Endothelial cell of umbilical vein (primary cell): Measurements from ENCODE around the gene PRSS35. TPM values are rescaled to one million over a fixed set of nuclear protein-coding genes. Genes with fewer than 3 reads are reported as not detected.

Experiments used
- BruUV-seq: library from RNA; stranded (reverse); fragments of 400-500 nt; replicated peaks from 2 replicates; lab custom pipeline; 2021; lab: Mats Ljungman, UMichigan
- CTCF ChIA-PET: fragments of 300-600, 350-600 bp; sonication (Branson Sonifier 250); formaldehyde crosslinking; loops from one replicate; lab custom pipeline; 2021; ENCODE audit warnings: antibody characterized with exemption, inconsistent platforms; lab: Charles Lee
- POLR2A ChIA-PET: fragments of 300-600, 350-600 bp; sonication (Branson Sonifier 250); formaldehyde crosslinking; loops from one replicate; lab custom pipeline; 2021; ENCODE audit warnings: antibody characterized with exemption, inconsistent platforms; lab: Charles Lee
- DNase-seq: peaks from one replicate; pipeline ENCODE4 v3.0.0-alpha.2; 2011; ENCODE audit warnings: low read depth, low spot score
- FAIRE-seq: peaks from 2 replicates; lab custom pipeline; 2011; peaks lifted over from hg19 to GRCh38; lab: Jason Lieb, UNC
- H2AFZ ChIP-seq: 2 replicates; pipeline ENCODE4 v1.6.0; 2012; ENCODE audit warnings: low read depth, low read length, control low read depth, inconsistent platforms
- H3K27ac ChIP-seq: 2 replicates; pipeline ENCODE4 v1.5.1; 2011; ENCODE audit warnings: low read depth, mild to moderate bottlenecking, control low read depth, low read length, moderate library complexity; ENCODE audit not compliant: insufficient read depth
- H3K27me3 ChIP-seq, 2 experiments: 2 replicates each; pipeline versions ENCODE4 v1.6.0 to v1.6.1; 2011; ENCODE audit warnings: low read length in 2 of 2, mixed read lengths in 1 of 2; ENCODE audit not compliant: control insufficient read depth in 2 of 2, insufficient read depth in 2 of 2
- H3K36me3 ChIP-seq, 2 experiments: 2 replicates in 1 of 2; 3 replicates in 1 of 2; pipeline ENCODE4 v1.5.1; 2011; ENCODE audit warnings: low read length in 2 of 2, mild to moderate bottlenecking in 1 of 2, moderate library complexity in 1 of 2; ENCODE audit not compliant: control insufficient read depth in 2 of 2, insufficient read depth in 2 of 2; ENCODE audit errors: extremely low read depth in 1 of 2
- H3K4me1 ChIP-seq: 3 replicates; pipeline ENCODE4 v1.5.1; 2011; ENCODE audit warnings: mild to moderate bottlenecking, low read length; ENCODE audit not compliant: control insufficient read depth, insufficient read depth; ENCODE audit errors: extremely low read depth
- H3K4me2 ChIP-seq: 2 replicates; pipeline ENCODE4 v1.6.1; 2011; ENCODE audit warnings: low read length, control low read depth, mixed read lengths; ENCODE audit not compliant: insufficient read depth
- H3K4me3 ChIP-seq, 3 experiments: fragments of 200-600 bp in 1 of 3; sonication (generic), shearing (Covaris generic) in 1 of 3; replicated peaks in 1 of 3; 2 replicates each; pipeline ENCODE4 v1.5.1; 2011 to 2016; ENCODE audit warnings: control low read depth in 3 of 3, low read length in 3 of 3, mild to moderate bottlenecking in 2 of 3, inconsistent platforms in 1 of 3, low read depth in 1 of 3, moderate library complexity in 1 of 3; ENCODE audit not compliant: insufficient read depth in 1 of 3
- H3K79me2 ChIP-seq: 2 replicates; pipeline ENCODE4 v1.6.0; 2012; ENCODE audit warnings: low read length, inconsistent platforms; ENCODE audit not compliant: control insufficient read depth, insufficient read depth
- H3K9ac ChIP-seq: replicated peaks from 2 replicates; pipeline ENCODE3; 2011; ENCODE audit warnings: low read length, control low read depth; ENCODE audit not compliant: insufficient read depth; ENCODE audit errors: extremely low read depth
- H3K9me1 ChIP-seq: replicated peaks from 3 replicates; pipeline ENCODE4 v1.6.0; 2011; ENCODE audit warnings: mild to moderate bottlenecking, low read length; ENCODE audit not compliant: control insufficient read depth, insufficient read depth; ENCODE audit errors: extremely low read depth
- H3K9me3 ChIP-seq: replicated peaks from 2 replicates; pipeline ENCODE4 v1.5.1; 2012; ENCODE audit warnings: low read length, inconsistent platforms; ENCODE audit not compliant: control insufficient read depth, insufficient read depth
- H4K20me1 ChIP-seq: replicated peaks from 2 replicates; pipeline ENCODE3; 2011; ENCODE audit warnings: mild to moderate bottlenecking, low read length; ENCODE audit not compliant: control insufficient read depth, insufficient read depth; ENCODE audit errors: extremely low read depth
- POLR2AphosphoS5 ChIP-seq: IDR thresholded peaks from 2 replicates; pipeline ENCODE4 v1.6.1; 2012; ENCODE audit warnings: low read depth, mild to moderate bottlenecking, control low read depth, low read length, moderate library complexity; ENCODE audit not compliant: insufficient read depth
- dilution Hi-C: fragments of 300-500 bp; cut with MboI; formaldehyde crosslinking; loops from one replicate; pipeline ENCODE4 v1.15.0; 2019; ENCODE audit warnings: low sequenced_read_pairs; ENCODE audit not compliant: extremely low pct_ligation_motif_present
- intact Hi-C: fragments of 100-400 bp; cut with micrococcal nuclease; formaldehyde crosslinking; loops from one replicate; pipeline ENCODE4 v1.10.0; 2022
- polyA plus RNA-seq, 4 experiments: library from polyadenylated mRNA; depleted of rRNA in 3 of 4; stranded (reverse) in 3 of 4; unstranded in 1 of 4; fragments of >200 nt; gene quantifications; 2 replicates each; pipeline versions ENCODE4 v1.2.1 to v1.2.3, GENCODE V29; 2011 to 2012; ENCODE audit warnings: missing spikeins in 1 of 4
- total RNA-seq: library from RNA; stranded (reverse); gene quantifications from 2 replicates; pipeline ENCODE4 v1.2.3, GENCODE V29; 2021

PRSS35 gene
- total and polyA plus RNA-seq, 2 donors (not counting 3 experiments of a cell fraction or from before 2014, with no cell fraction given), result not detected

GRCh38 chr6:83574783-83575182 is 62.4 kb downstream of the PRSS35 start:
- Histone ChIP-seq H3K4me2 (no peak overlapping the region), H3K27me3 (no peaks in the 10 kb centered on the region), H3K9me3 (no peaks in the 10 kb centered on the region), H3K79me2 (no peaks in the 10 kb centered on the region), H3K9ac (no peak overlapping the region), H2AFZ (no peak overlapping the region), H3K27ac (no peak overlapping the region), H3K36me3 (no peaks in the 10 kb centered on the region), H3K9me1 (no peaks in the 10 kb centered on the region), H3K4me1 (no peaks in the 10 kb centered on the region), H4K20me1 (no peaks in the 10 kb centered on the region), H3K4me3 (no peak overlapping the region)
- BruUV-seq, result no TSS peak
- FAIRE-seq (no peak), DNase-seq (no peak)
- intact Hi-C loops, result no loop called here
- dilution Hi-C loops, result no loop called here
- CTCF ChIA-PET, result no interaction called here
- TF ChIP-seq POLR2AphosphoS5, result no peak
- POLR2A ChIA-PET, result no interaction called here

Other genes with a start within 250 kb of the PRSS35 start
- 27.0 and 29.3 TPM in 2 replicates for gene ME1, start 81.5 kb upstream of the PRSS35 start, total RNA-seq
- 4.8 and 7.3 TPM in 2 replicates for gene ME1, start 81.5 kb upstream of the PRSS35 start, polyA plus RNA-seq
- 0.72 and 1.5 TPM in 2 replicates for gene SNAP91, start 196.6 kb downstream of the PRSS35 start, total RNA-seq
- 1.3 and 1.4 TPM in 2 replicates for gene SNAP91, start 196.6 kb downstream of the PRSS35 start, polyA plus RNA-seq